A549 treated with DMSO at 1 μM for 4 hours (cell line): ENCODE measurements around the gene CNN2. TPM values are rescaled to one million over a fixed set of nuclear protein-coding genes. Genes with fewer than 3 reads are reported as not detected.

Source experiments
- total RNA-seq: library from RNA; stranded (reverse); fragments of 200-300 nt; extraction: Qiagen RNA extraction; gene quantifications from 5 replicates; pipeline ENCODE4 v1.2.3, GENCODE V29; 2022; ENCODE audit warnings: low read depth

The CNN2 gene
- total RNA-seq, result 48.4 to 58.7 TPM (median 53.6 TPM) in 5 replicates

DNA sequence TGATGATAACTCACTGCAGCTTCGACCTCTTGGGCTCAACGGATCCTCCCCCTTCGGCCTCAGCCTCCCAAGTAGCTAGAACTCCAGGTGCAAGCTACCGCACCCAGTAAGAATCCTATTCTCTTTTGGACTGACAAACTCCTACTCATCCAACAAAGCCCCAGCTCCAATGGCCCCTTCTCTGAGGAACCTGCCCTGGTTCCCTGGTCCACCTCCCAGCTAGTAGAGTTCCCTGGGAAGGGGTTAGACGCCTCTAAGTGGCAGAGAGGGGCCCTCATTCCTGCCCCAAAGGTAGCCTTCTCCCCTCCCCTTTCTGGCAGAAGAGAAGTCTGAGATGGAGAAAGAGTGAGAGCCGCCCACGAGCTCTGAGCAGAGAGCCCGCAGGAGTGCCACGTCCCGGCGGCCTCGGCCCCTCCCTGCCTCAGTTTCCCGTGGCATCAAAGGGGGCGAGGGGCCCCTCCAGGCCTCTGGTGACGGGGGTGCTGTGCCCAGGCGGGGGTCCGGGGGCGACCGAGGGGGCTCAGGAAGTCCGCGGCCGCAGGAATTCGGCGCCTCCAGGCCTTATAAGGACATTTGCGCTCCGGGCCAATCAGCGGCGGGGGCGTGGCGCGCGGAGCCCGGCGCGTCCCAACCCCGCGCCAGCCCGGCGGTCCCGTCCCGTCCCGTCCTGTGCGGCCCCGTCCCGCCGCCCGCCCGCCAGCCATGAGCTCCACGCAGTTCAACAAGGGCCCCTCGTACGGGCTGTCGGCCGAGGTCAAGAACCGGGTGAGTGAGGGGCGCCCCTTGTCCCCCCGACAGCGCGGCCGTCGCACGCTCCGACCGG, at the start of gene CNN2:
CNN2 (plus strand) TSS at position 649 of the 823 bp plus-strand sequence; CDS start at position 703, 54 bp downstream.

GRCh38 chr19:984165-984967, 42.0 kb upstream of the CNN2 start, which contains the start of gene WDR18:
Gene WDR18, plus strand, starts transcription at chr19:984345. Its CDS starts 9 bp downstream, at chr19:984354.

DNA sequence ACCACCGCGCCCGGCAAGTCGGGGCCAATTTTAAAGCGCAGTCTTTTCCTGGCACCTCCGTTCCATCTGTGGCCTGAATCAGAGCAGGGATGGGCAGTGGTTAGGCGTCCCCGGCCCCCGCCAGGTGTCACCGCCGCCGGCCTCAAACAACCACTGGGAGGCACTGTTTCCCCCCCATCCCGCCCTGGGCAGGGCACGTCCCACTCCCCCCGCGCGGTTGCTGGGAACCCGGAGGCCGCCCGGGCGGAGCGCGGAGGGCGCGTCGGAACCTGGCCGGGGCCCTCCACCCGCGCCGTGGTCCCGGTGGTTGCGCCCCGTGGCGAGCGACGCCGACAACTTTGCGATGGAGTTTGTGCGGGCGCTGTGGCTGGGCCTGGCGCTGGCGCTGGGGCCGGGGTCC, 26.3 kb upstream of the CNN2 start, which contains the start of gene GRIN3B:
GRIN3B (plus strand) TSS at position 325 of the 400 bp plus-strand sequence; CDS start at position 344, 19 bp downstream.

DNA sequence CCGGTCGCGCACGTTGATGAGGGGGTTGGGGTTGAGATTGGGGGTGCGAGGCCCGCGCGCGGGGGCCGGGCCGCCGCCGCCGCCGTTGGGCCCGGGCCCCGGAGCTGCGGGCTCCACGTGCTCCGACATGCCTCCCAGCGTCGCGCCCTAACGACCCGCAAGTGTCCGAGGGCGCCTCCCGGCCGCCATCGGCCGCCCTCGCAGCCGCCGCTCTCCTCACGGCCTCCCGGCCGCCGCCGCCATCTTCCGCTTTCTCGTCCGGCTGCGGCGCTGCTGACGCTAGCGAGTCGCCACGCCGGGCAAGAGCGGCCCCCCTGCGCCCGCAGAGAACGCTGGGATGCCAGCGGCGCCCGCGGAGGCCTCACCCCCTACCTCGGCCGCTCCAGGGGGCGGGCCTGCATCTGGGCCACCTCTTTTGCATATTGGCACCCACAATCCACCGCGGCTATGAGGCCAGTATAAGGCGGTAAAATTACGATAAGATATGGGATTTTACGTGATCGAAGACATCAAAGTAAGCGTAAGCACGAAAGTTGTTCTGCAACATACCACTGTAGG, 5.5 kb upstream of the CNN2 start, which contains the start of gene TMEM259:
TMEM259 (minus strand) TSS at position 256 of the 558 bp plus-strand sequence; CDS start at position 129, 127 bp downstream.

GRCh38 chr19:1039646-1040475, 13.5 kb downstream of the CNN2 start, which contains the start of gene ABCA7:
Gene ABCA7, plus strand, starts transcription at chr19:1040107. Its CDS starts 1,255 bp downstream, at chr19:1041362.

DNA sequence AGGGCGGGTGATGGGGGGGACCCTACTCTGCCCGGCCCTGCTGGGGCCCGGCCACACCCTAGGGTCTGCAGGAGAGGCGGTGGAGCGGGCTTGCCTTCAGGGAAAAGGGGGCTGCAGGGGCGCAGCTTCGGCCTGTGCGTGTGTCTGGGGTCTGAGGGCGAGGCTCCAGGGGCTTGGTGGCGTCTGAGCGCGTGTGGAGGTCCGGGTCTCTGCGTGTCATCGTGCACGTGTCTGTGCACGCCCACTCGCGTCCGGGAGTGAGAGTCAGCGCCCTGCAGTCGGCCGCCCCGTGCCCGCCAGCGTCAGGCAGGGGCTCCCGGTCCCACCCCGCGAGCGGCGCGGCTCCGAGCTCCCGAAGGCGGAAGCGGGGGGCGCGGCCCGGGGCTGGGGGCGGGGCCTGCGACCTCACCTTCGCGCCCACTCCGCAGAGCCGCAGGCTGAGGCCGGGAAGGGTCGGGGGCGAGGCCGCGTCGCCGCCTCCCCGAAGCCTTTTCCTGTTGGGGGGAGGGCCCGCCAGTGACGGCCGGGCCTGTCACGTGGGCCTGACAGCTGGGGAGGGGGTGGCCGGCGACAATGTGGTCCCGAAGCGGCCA, 40.4 kb downstream of the CNN2 start, which contains the start of gene ARHGAP45:
ARHGAP45 (plus strand) TSS at position 420 of the 593 bp plus-strand sequence. CDS start 239 bp downstream, outside the sequence.

Other genes with a start within 250 kb of the CNN2 start
- 222 to 238 TPM (median 234 TPM) in 5 replicates for gene PTBP1, start 229.2 kb upstream of the CNN2 start, total RNA-seq
- gene PLPPR3, start 204.7 kb upstream of the CNN2 start, total RNA-seq, result 1.9 to 4.8 TPM (median 3.8 TPM) in 5 replicates
- 0.14 to 0.34 TPM (median 0.22 TPM) in 4 of 5 replicates, not detected in the other for gene AZU1, start 198.8 kb upstream of the CNN2 start, total RNA-seq
- 0.24 to 0.36 TPM (median 0.28 TPM) in 5 replicates for gene PRTN3, start 185.6 kb upstream of the CNN2 start, total RNA-seq
- 0.13 to 0.17 TPM (median 0.14 TPM) in 3 of 5 replicates, not detected in the others for gene ELANE, start 174.3 kb upstream of the CNN2 start, total RNA-seq
- gene CFD, start 166.9 kb upstream of the CNN2 start, total RNA-seq, result 8.2 to 19.0 TPM (median 16.7 TPM) in 5 replicates
- 10.9 to 20.5 TPM (median 18.7 TPM) in 5 replicates for gene MED16, start 133.4 kb upstream of the CNN2 start, total RNA-seq
- gene RNU6-9, start 133.1 kb upstream of the CNN2 start, total RNA-seq, result not detected in 5 replicates
- 27.2 to 42.8 TPM (median 35.9 TPM) in 5 replicates for gene R3HDM4, start 113.4 kb upstream of the CNN2 start, total RNA-seq
- 0.17 to 0.43 TPM (median 0.30 TPM) in 5 replicates for gene KISS1R, start 109.3 kb upstream of the CNN2 start, total RNA-seq
- 3.3 to 6.5 TPM (median 5.0 TPM) in 5 replicates for gene ARID3A, start 100.6 kb upstream of the CNN2 start, total RNA-seq
- 48.6 to 71.6 TPM (median 65.8 TPM) in 5 replicates for gene WDR18, start 42.3 kb upstream of the CNN2 start, total RNA-seq
- gene GRIN3B, start 26.2 kb upstream of the CNN2 start, total RNA-seq, result 1.1 to 2.9 TPM (median 2.4 TPM) in 5 replicates
- gene TMEM259, start 5.5 kb upstream of the CNN2 start, total RNA-seq, result 72.8 to 115 TPM (median 101 TPM) in 5 replicates
- gene RNU6-2, start 5.1 kb upstream of the CNN2 start, total RNA-seq, result not detected in 5 replicates
- 4.6 to 9.3 TPM (median 8.6 TPM) in 5 replicates for gene ABCA7, start 13.5 kb downstream of the CNN2 start, total RNA-seq
- 1.1 to 2.0 TPM (median 1.9 TPM) in 5 replicates for gene ARHGAP45, start 40.6 kb downstream of the CNN2 start, total RNA-seq
- gene POLR2E, start 68.8 kb downstream of the CNN2 start, total RNA-seq, result 197 to 246 TPM (median 217 TPM) in 5 replicates
- 425 to 478 TPM (median 449 TPM) in 5 replicates for gene GPX4, start 77.4 kb downstream of the CNN2 start, total RNA-seq
- 31.3 to 51.9 TPM (median 45.6 TPM) in 5 replicates for gene SBNO2, start 147.7 kb downstream of the CNN2 start, total RNA-seq
- 31.5 to 40.8 TPM (median 39.5 TPM) in 5 replicates for gene STK11, start 179.2 kb downstream of the CNN2 start, total RNA-seq
- gene CBARP, start 211.4 kb downstream of the CNN2 start, total RNA-seq, result 2.3 to 4.0 TPM (median 3.7 TPM) in 5 replicates
- gene ATP5F1D, start 215.1 kb downstream of the CNN2 start, total RNA-seq, result 82.4 to 163 TPM (median 149 TPM) in 5 replicates
- gene MIDN, start 222.0 kb downstream of the CNN2 start, total RNA-seq, result 42.1 to 48.9 TPM (median 48.2 TPM) in 5 replicates
- gene CIRBP, start 242.7 kb downstream of the CNN2 start, total RNA-seq, result 89.0 to 226 TPM (median 98.8 TPM) in 5 replicates
- gene FAM174C, start 248.9 kb downstream of the CNN2 start, total RNA-seq, result 50.5 to 96.1 TPM (median 82.6 TPM) in 5 replicates